Measurements from ENCODE around the gene PLXNC1.

PLXNC1 gene

DNA sequence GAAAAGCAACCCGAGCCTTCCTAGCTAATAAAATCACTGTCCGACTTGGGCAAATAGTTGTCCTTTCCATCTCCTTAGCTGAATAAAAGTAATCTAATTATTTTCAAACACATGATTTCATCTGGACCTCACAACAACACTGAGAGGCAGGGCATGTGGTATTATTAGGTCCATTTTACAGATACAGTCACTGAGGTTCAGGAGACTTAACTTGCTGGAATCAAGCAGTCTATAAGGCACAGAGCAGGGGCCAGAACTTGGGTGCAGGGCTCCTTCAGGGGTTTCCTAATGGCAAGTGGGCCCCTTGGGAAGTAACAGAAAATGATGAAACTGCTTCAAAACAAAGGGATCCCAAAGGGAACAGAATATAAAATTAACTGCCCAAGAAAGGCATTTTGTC lies 15.5 kb downstream of the PLXNC1 start:
- DNase-seq, result no peak

DNA sequence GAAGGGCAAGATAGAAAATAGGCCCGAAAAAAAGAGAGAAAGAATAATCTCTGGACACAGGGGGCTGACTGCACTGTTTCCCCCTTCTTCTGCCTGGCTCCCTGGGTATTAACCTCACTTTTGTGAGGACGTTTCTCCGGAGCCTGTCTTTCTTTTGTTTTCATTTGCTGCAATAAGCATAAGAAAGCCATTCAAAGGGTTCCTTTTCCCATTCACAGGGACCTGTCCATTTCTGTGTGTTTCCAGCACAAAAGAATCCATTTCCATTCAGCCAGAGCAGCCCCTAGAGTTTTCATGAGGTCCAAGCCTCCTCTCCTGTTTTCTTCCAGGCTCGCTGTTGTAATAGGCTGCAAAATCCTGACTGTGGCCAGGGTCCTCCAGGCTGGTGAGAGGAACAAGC lies 16.8 kb downstream of the PLXNC1 start:
- DNase-seq, result no peak

DNA sequence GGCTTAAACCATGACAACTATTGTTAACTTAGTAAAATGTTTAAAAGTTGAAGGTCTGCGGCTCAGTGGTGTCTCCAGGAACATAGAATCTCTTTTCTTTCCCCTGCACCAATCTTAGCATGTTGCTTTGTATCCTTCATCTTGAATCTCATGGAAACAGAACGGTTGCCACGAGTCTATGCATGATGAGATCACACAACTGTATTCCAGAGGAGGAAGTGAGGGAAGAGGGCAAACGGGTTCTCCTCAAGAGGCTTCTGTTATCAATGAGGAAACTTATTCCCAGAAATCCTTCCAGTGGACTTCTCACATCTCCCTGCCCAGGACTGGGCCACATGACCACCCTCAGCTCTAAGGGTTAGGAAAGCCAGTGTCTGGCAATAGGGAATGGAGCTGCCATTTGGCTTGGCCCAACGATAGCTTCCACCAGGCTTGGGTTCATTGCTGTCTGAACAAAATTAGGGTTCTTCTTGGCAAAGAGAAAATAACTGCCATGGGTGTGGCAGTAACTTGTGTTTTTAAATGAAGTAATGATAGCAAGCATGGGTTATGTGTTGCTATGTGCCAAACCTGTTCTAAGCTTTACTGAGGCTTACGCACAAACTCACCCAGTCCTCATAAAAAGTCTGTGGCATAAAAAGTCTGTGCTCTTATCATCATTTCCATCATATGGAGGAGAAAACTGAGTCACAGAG lies 17.4 kb downstream of the PLXNC1 start:
- no peak for DNase-seq

DNA sequence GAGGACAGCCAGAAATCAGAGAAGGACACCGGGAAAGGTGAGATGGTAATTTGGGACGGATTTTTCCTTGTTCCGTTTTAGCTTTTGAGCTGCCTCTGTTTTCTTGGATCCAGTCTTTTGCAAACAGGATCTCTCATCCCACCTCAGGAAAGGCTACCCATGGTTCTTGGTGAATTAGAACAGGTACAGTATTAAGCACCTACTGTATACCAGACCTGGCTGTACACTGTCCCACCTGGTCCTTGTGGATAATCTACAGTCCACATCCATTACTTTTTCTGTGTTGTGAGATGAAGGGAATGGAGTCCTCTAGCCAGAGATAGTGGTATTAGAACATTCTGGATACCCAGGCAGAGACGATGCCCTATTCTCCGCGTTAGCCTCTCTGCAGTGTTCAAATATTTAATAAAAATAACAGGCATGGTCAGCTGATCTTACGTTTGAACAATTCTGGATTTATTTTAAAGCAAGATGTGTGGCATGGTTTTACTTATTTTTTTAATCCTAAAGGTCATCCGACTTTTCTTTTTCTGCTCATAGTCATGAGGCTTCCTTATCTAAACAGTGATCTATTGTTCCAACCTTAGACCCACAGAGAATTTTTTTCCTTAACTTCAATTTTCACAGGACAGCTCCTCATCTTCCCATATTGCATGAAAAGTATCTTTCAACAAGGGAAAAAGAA lies 18.8 kb downstream of the PLXNC1 start:
- DNase-seq, result no peak

DNA sequence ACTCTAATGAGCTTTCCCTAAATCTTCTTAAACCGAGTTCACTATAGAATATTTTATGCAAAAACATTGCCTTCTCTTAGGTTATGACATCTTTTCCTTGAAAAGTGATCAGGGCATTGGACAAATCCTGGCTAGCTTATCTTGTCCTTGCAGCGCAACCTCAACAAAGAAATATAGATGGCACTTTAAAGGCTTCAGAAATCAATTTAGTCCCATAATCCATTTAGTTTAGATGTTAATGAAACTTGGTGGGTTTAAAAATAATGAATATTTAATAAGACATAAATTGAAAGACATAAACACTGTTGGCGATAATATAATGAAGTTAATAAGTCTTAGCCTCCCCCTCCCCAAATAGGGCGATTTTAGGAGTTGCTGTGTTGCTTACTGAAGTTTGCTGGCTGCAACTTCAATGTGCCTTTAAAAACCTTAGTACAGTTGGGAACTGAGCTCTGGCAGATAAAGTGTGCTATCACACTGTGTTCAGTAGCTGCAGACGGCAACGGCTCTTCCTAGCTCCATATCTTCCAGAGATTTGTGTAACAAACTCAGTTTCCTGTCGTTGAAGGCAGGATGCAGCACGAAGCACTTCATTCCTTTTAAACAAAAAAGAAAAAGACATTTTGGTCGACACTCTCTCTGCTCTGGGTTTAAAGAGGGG lies 19.5 kb downstream of the PLXNC1 start:
- no peak for DNase-seq

DNA sequence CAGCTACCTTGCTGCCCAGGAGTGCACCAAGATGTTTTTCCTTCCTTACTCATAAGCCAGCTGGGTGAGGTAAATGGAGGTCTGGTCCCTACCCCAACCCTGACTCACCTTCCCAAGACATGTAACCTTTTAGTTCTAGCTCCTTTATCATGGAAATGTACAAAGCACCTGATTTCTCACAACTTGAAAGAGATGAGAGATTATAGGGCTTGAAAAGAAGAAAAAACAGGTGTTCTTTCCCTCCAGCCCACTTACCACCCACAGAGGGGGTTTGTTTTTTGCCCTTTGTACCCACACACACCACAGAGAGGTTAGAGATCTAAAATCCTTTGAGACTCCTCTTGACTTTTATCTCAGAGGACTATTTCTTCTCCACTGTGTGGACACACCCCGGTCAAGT lies 21.1 kb downstream of the PLXNC1 start:
- DNase-seq, result no peak

DNA sequence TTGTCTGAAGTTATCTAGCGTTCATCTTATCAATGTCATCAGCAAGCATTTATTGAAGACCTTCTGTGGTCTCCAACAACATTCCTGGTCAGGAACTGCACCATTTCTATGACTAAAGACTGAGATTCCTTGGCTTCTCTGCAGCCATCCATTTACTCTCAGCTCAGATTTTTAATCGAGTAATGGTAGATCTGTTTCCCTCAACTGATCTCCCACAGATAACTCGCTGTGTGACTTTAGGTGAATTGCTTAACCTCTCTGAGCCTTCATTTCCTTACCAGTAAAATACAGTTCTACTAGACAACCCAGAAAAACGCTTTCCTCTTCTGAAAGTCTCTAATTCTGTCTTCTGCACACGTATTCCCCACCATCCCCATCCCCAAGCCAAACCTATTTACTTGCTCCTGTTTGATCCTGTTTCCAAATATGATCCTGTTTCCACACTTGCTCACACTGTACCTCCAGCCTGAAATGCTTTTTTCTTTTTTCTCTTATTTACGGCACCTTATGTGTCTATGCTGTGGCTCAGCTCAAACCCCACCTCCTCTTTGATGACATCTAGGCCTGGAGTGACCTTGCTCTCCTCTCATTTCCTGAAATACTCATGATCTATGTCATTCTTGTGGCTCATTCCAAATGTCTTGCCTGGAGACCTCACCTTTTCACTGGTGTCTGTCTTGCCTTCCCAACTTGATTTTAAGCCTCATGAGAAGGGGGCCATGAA lies 21.8 kb downstream of the PLXNC1 start:
- DNase-seq, result no peak

DNA sequence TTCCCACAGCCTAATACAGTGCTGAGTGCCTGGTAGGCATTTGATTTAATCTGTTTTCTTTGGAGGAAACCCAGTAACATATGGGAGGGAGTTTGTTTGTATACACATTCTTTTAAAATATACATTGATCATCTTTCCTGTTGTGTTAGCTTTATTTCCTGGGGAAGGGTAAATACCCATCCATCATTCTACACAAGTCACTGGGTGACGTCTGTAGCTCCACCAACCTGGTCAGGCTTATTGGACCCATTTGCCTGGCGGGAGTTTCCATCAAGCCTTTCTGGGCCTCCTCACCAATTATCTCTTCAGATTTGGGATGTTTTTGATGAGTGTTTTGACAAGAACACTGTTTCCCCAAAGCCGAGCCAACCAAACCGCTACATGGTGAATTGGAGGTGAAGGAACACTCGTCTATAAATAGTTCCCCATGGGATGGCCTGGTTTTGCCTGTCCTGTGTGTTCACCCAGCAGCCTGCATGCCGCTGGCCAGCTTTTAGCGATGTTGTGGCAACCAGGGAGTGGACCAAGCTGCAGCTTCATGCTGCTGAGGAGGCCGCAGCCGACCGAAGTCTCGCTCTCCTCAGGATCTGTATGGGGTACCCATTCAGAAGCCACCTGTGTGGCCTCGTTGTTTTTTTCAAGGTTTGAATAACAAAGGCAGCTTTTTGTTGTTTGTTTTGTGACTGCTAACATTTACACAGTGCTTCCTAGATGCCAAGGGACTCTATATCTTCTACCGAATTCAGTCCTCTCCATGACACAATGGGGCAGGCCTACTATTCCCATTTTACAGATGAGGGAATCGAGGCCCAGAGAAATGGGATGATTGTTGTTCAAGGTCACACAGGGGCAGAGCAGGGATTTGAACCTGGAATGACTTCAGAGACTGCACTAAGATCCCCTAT lies 22.6 kb downstream of the PLXNC1 start:
- no peak for DNase-seq

DNA sequence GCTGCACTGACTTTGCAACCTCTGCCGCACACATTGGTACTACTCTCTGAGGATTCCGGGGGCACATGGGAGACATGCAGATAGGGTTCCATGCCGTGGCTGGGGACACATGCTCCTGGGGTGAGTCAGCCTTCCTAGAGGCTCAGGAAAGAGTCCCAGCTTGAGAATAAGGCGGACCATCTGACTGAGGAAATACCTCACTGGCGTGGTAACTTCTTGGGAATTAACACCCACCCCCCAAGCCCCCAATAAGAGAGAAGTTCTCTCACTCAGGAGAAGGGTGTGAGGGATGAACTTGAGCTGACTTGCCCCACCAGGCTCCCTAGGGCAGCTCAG lies 23.2 kb downstream of the PLXNC1 start:
- no peak for DNase-seq

DNA sequence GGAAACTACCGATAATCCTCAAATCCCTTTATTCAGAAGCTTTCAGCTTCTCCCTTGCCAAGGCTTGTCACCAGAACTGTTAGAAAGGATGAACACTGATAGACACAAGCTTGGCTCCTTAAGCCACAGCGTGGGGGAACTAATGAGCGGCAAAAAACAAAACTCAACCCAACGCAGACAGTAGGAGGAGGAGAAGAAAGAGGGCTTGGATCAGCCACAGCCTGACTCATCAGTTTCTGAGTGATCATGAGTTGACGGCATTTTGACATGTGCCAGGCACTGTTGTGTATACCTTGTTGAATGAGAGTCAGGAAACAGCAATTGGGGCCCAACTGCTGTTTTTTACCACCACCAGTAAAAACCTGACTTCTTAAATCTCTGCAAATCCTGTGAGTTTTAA lies 23.7 kb downstream of the PLXNC1 start:
- no peak for DNase-seq

DNA sequence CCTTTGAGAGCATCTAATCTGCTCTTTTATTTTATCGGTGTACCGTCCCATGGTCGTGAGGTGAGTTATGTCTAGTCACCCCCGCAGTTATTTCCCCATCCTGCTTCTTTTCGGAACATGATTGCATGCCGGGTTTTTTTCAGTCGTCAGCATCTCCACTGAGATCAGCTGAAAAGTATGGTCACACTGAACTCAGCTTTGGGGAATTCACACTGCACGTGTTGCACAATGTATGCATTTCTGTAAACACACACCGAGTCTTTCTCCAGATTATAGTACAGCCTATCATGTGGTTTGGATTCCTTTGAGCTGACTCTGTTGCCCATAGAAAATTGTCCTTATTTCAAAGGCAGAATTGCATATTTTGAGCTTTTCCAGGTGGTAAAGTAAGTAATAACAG lies 24.6 kb downstream of the PLXNC1 start:
- DNase-seq, result no peak

DNA sequence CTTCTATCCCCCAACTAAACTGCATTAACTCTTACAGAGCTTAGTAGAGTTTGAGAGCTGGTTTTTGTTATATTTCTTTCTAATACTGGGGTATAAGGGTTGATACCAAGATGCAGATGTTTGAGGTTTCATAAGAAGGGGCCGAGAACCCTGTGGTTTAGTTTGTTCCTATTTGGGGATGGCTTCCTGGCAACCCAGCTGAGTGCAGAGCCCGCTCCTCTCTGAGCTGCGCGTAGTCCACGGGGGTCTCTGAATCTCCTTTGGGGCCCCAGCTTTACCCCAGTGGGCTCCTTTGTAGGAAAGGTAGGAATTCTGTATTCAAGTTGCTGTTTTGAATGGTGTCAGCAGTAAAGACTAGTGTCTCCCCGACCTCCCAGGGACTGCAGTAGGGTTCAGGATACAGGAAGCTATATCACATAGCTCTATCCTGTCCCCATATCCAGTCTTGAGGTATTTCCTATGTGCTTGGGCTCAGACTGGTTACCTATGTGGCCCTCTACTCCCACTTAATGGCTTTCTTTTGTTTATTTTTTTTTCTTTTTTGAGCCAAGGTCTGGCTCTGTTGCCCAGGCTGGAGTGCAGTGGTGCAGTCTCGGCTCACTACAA lies 25.4 kb downstream of the PLXNC1 start:
- DNase-seq, result no peak

DNA sequence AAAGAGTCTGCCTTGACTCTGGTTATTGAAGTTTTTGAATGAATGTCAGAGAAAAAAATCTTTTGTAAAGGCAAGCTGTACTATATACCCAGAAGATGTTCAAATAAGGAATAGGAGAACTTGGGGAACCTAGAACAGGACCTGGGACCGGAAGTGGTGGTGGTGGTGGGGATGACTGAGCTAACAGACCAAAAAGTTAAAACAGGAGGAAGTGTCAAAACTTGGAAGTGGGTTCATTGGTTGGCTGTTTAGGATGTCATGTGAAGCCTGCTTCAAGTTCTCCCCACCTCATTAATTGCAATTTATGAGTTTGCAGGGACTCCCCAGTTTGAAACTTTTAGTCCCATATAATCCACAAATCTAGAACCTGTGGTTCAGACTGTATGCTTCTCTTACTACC lies 26.2 kb downstream of the PLXNC1 start:
- DNase-seq, result no peak

DNA sequence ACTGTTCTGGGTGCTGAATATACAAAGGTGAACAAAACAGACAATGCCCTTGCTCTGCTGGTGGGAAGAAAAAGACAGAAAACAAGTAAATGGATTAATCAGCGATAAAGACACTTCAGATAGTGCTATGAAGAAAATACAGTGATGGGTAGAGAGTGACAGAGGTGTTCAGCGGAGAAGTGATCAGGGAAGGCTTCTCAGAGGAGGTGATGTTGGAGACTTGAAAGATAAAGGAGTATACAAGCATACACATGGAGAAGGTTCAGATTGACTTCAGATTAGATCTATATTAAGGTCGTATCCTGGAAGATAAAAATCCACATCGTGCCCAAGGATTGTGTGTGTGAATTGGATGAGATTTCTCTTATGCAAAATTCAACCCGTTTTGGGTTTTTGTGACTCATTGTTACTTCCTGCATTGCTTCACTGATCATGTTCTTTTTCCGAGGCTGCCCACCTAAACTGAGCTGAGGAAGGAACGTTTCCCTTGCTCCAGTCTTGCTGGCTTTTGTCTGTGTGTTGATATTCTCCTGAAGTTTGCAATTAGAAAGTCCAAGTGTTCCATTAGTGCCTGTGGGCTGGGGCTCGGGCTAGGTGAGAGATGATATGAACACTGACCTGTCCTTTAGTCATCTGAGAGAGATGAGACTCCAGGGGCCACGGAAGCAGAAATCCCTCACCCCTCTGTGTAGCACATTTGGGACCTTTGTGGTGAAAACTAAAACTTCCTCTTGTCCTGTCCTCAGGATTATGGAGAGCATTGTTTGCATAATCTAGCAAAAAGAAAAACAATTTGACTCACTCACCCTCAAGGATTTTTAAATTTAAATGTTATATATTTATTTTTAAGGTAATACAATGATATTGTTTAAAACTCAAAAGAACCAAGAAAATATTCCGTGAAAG lies 27.6 kb downstream of the PLXNC1 start:
- DNase-seq, result no peak

DNA sequence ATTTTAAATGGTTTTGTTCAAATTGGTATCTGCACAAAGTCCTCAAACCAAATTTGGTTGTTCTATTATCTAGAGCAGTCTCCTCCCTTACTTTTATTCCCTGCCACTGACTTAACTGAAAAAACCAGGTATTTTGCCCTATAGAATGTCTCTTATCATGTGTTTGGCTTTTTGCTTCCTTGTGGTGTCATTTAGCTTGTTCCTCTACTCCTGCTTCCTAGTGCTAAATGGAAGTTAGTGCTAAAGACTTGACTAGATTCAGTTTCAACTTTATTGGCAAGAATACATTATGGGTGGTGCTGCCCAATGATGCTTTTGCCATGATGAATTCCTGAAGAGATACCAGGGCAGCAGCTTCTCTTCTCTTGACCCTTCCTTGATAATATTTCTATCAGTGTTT lies 29.7 kb downstream of the PLXNC1 start:
- no peak for DNase-seq

DNA sequence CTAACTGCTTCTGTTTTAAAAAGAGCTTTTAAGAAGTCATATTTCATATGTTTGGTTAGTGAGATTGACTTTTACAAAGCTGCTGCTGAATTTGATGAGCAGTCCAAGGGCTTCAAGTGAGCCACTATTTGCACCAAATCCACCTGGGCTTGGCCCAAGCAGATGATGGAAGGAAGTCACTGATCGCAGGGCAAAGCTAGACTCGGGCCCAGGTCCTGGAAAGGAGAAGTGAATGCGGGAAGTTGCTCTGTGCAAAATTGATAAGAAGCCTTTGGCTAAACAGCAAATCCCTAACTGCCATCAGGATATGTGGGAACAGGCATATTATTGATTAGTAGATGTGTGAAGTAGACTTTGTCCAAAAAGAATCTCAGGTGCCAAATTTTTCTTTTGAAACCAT lies 30.5 kb downstream of the PLXNC1 start:
- DNase-seq, result no peak

DNA sequence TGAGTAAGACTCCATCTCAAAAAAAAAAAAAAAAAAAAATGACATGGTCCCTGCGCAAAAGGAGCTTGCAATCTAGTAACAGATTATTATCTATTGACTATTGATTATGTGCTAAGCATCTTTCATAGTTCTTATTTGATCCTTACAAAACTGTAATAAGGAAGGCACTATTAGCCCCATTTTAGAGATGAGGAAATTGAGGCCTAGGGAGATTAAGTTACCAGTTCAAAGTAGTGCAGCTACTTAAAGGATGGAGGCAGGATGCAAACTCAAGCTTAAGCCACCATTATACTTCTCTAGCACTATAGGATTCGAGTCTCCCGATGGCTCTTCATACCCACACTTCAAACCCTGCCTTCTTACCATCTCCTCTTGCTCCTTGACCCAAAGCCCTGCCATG lies 31.3 kb downstream of the PLXNC1 start:
- DNase-seq, result no peak

DNA sequence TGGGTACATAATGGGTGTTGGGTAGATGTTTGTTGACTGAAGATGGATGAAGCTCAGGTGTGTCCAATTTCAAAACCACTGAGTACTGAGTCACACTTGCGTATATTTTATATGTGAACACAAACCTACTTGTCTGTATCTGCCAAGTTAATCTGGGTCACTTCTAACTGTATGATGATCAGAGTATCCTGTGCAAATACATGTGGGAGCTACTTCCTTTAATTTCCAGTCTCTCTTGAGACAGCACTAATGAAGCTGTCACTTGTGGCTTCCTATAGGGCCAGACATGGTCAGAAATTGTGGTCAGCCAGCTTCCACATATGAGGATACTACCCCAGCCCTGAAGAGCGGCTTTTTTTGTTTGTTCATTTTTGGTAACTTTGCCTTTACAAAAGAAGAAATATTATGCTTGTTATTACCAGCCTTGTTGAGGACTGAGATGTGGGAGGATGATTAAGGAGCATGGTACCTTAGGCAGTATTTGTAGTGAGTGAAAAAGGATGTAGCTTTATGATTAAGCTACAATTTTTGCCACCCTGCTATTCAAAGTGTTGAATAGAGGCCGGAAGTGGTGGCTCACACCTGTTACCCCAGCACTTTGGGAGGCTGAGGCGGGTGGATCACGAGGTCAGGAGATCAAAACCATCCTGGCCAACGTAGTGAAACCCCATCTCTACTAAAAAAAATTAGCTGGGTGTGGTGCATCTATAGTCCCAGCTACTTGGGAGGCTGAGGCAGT lies 32.4 kb downstream of the PLXNC1 start:
- DNase-seq, result no peak

DNA sequence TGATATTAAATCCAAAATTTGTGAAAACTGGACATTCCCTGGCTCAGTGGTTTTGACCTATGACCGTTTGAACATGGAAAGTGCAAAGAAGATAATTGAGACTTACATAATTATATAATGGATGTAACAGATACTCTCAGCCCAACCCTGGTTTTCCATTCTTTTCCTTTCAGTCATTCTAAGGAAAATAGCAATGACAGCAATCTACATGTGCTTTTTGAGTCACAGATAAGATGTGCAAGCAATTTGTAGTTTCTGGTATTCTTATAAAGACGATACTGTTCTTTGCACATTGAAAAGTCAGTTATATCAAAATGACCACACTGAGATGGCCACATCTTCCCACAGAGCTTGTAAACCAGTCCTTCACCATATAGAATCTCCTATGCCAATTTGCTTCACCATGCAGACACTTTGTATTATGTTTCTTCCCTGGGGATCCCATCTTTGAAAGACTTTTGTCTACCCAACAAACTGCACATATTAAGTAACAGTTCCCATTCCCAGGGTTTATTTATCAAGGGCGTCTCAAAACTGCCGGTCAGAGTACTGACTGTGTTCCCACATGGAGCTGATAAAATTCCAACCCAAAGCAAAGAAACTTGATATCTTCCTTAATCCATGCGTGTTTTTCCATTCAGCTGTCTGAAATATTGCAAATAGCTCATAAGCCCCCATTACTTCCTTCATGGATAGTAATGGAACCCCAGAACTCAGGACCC lies 34.8 kb downstream of the PLXNC1 start:
- DNase-seq, result no peak
